Neural cell (in vitro differentiated cells): ENCODE data around the gene ALX4. TPM values are rescaled to one million over a fixed set of nuclear protein-coding genes. Genes with fewer than 3 reads are reported as not detected.

ENCODE experiments used
- H2AFZ ChIP-seq: fragments of 200-600, 300-800 bp; sonication (generic), shearing (Covaris generic); 2 replicates; pipeline ENCODE4 v1.6.0; 2014; ENCODE audit warnings: low read depth, mild to moderate bottlenecking, antibody characterized with exemption, low read length, moderate library complexity
- H3F3A ChIP-seq: fragments of 200-600 bp; shearing (Covaris generic); 2 replicates; pipeline ENCODE4 v1.6.1; 2016; ENCODE audit warnings: mild to moderate bottlenecking, moderate library complexity, mixed read lengths, antibody characterized with exemption, low read length; ENCODE audit not compliant: insufficient read depth, poor library complexity, severe bottlenecking
- H3K27ac ChIP-seq: fragments of 200-600, 300-800 bp; sonication (generic), shearing (Covaris generic); 2 replicates; pipeline ENCODE4 v1.5.1; 2014; ENCODE audit warnings: mild to moderate bottlenecking, low read length, moderate library complexity
- H3K27me3 ChIP-seq: fragments of 300-800, 200-600 bp; sonication (generic), shearing (Covaris generic); 2 replicates; pipeline ENCODE4 v1.6.0; 2014; ENCODE audit warnings: mild to moderate bottlenecking, low read depth, low read length, moderate library complexity; ENCODE audit not compliant: insufficient read depth
- H3K36me3 ChIP-seq: fragments of 300-800, 200-600 bp; sonication (generic), shearing (Covaris generic); 2 replicates; pipeline ENCODE4 v1.5.1; 2014; ENCODE audit warnings: mild to moderate bottlenecking, antibody characterized with exemption, low read length, moderate library complexity; ENCODE audit not compliant: insufficient read depth
- H3K4me2 ChIP-seq: fragments of 300-800, 200-600 bp; sonication (generic), shearing (Covaris generic); 2 replicates; pipeline ENCODE4 v1.6.0; 2014; ENCODE audit warnings: mild to moderate bottlenecking, low read length
- H3K4me3 ChIP-seq: fragments of 300-800, 200-600 bp; sonication (generic), shearing (Covaris generic); 2 replicates; pipeline ENCODE4 v1.5.1; 2014; ENCODE audit warnings: mild to moderate bottlenecking, low read length, moderate library complexity
- H3K79me2 ChIP-seq: fragments of 200-600 bp; shearing (Covaris generic); replicated peaks from 2 replicates; pipeline ENCODE4 v1.6.0; 2014; ENCODE audit warnings: mild to moderate bottlenecking, low read length, moderate library complexity; ENCODE audit not compliant: insufficient read depth
- H3K9ac ChIP-seq: fragments of 300-800, 200-600 bp; sonication (generic), shearing (Covaris generic); 2 replicates; pipeline ENCODE4 v1.6.1; 2016; ENCODE audit warnings: mild to moderate bottlenecking, low read length, mixed read lengths
- H3K9me2 ChIP-seq: fragments of 200-600 bp; shearing (Covaris generic); 2 replicates; pipeline ENCODE4 v1.6.1; 2016; ENCODE audit warnings: mild to moderate bottlenecking, low read length, mixed read lengths; ENCODE audit not compliant: insufficient read depth
- H3K9me3 ChIP-seq: fragments of 200-600, 300-800 bp; sonication (generic), shearing (Covaris generic); 2 replicates; pipeline ENCODE4 v1.6.1; 2016; ENCODE audit warnings: mild to moderate bottlenecking, mixed run types, low read length, moderate library complexity, mixed read lengths
- H4K20me1 ChIP-seq: fragments of 200-600 bp; shearing (Covaris generic); 2 replicates; pipeline ENCODE4 v1.6.1; 2016; ENCODE audit warnings: mild to moderate bottlenecking, mixed run types; ENCODE audit not compliant: insufficient read depth
- CTCF ChIP-seq: fragments of 450-650 bp; IDR thresholded peaks from 2 replicates; pipeline ENCODE4 v1.5.1; 2014; ENCODE audit warnings: antibody characterized with exemption, mild to moderate bottlenecking, moderate library complexity; ENCODE audit not compliant: poor library complexity, severe bottlenecking
- EP300 ChIP-seq: fragments of 450-650 bp; conservative IDR thresholded peaks from 2 replicates; pipeline ENCODE4 v1.6.1; 2014; ENCODE audit warnings: antibody characterized with exemption, mild to moderate bottlenecking, moderate library complexity; ENCODE audit not compliant: poor library complexity, severe bottlenecking
- EZH2 ChIP-seq: fragments of 200-600, 300-800 bp; shearing (Covaris generic), sonication (generic); IDR thresholded peaks from 2 replicates; pipeline ENCODE4 v1.6.1; 2014; ENCODE audit warnings: antibody characterized with exemption, low read length, borderline replicate concordance, mild to moderate bottlenecking; ENCODE audit not compliant: insufficient read depth, poor library complexity, severe bottlenecking
- MXI1 ChIP-seq: fragments of 450-650 bp; conservative IDR thresholded peaks from 2 replicates; pipeline ENCODE4 v1.6.1; 2014; ENCODE audit warnings: antibody characterized with exemption, mild to moderate bottlenecking; ENCODE audit not compliant: poor library complexity, severe bottlenecking
- POLR2AphosphoS5 ChIP-seq: IDR thresholded peaks from 2 replicates; pipeline ENCODE4 v1.6.1; 2012
- RAD21 ChIP-seq: fragments of 450-650 bp; conservative IDR thresholded peaks from 2 replicates; pipeline ENCODE4 v1.6.1; 2014; ENCODE audit warnings: antibody characterized with exemption, mild to moderate bottlenecking, moderate library complexity
- REST ChIP-seq: IDR thresholded peaks from 2 replicates; pipeline ENCODE4 v1.6.1; 2012; ENCODE audit warnings: borderline replicate concordance
- SMC3 ChIP-seq: fragments of 450-650 bp; conservative IDR thresholded peaks from 2 replicates; pipeline ENCODE4 v1.6.1; 2014; ENCODE audit warnings: antibody characterized with exemption, mild to moderate bottlenecking, moderate library complexity; ENCODE audit not compliant: poor library complexity
- TAF1 ChIP-seq: IDR thresholded peaks from 2 replicates; pipeline ENCODE4 v1.6.1; 2012; ENCODE audit warnings: low read depth
- polyA plus RNA-seq: library from polyadenylated mRNA; depleted of rRNA; stranded (reverse); fragments of >200 nt; gene quantifications from 2 replicates; pipeline ENCODE4 v1.2.3, GENCODE V29; 2014

The ALX4 gene
- polyA plus RNA-seq, 1 donor from 2014 or later: not detected

GRCh38 chr11:44324222-44324621 lies 14.3 kb upstream of the ALX4 start:
- Histone ChIP-seq H3K9me3 (no peaks in the 10 kb centered on the region), H3F3A (no peaks in the 10 kb centered on the region), H3K9me2 (no peaks in the 10 kb centered on the region), H3K36me3 (no peaks in the 10 kb centered on the region), H3K79me2 (no peaks in the 10 kb centered on the region), H2AFZ (no peak overlapping the region), H3K4me3 (no peak overlapping the region), H4K20me1 (no peaks in the 10 kb centered on the region), H3K4me2 (no peak overlapping the region), H3K27me3 (peaks cover 80% of the 10 kb centered on the region), H3K27ac (no peak overlapping the region), H3K9ac (no peak overlapping the region)
- TF ChIP-seq TAF1 (no peak), SMC3 (no peak), EZH2 (no peak), EP300 (no peak), REST (no peak), POLR2AphosphoS5 (no peak), RAD21 (no peak), MXI1 (no peak), CTCF (no peak)

DNA sequence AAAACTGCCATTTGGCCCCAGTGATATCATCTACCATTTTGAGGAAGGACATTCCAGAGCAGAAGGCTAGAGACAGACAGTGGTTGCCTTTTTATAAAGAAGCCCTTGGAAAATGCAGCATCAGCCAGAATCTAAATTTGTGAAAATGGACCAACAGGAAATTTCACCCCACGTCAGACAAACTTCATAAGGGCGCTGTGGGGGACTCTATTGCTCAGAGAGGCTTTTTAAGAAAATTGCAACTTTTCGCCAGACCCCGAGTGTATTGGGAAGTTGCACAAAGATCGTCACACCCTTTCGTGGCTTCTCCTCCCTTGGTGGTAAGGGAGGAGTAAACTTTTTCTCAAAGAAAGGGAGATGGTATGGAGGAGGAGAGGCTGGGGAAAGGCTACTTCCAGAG lies 12.3 kb upstream of the ALX4 start:
- Histone ChIP-seq H3K79me2 (no peaks in the 10 kb centered on the region), H4K20me1 (no peaks in the 10 kb centered on the region), H3K36me3 (no peaks in the 10 kb centered on the region), H3K27ac (no peak overlapping the region), H3K9me3 (no peaks in the 10 kb centered on the region), H2AFZ (no peak overlapping the region), H3K9ac (no peak overlapping the region), H3K9me2 (no peaks in the 10 kb centered on the region), H3F3A (no peaks in the 10 kb centered on the region), H3K4me3 (no peak overlapping the region), H3K27me3 (peaks cover 94% of the 10 kb centered on the region), H3K4me2 (no peak overlapping the region)
- TF ChIP-seq TAF1: no peak
- no peak for TF ChIP-seq POLR2AphosphoS5
- TF ChIP-seq SMC3: no peak
- no peak for TF ChIP-seq EP300
- TF ChIP-seq MXI1: no peak
- no peak for TF ChIP-seq CTCF
- no peak for TF ChIP-seq REST
- no peak for TF ChIP-seq EZH2
- TF ChIP-seq RAD21: no peak
